Ovary (tissue), 3 donors: Measurements from ENCODE around the gene EIF3M.

ENCODE experiments used
- CTCF ChIP-seq, 3 donors: fragments of 450-650 bp in 2 of 3; fragments of 200-600 bp in 1 of 3; IDR thresholded peaks; one replicate each; pipeline versions ENCODE4 v1.5.1 to v1.8.0; 2016 to 2022; ENCODE audit warnings: antibody characterized with exemption in 3 of 3, mild to moderate bottlenecking in 1 of 3
- EP300 ChIP-seq: sonication (generic); formaldehyde crosslinking; IDR thresholded peaks from one replicate; pipeline ENCODE4 v1.6.1; 2017; ENCODE audit warnings: antibody characterized with exemption
- donor health status: DM: no; HTN: no; CAD: no.

DNA sequence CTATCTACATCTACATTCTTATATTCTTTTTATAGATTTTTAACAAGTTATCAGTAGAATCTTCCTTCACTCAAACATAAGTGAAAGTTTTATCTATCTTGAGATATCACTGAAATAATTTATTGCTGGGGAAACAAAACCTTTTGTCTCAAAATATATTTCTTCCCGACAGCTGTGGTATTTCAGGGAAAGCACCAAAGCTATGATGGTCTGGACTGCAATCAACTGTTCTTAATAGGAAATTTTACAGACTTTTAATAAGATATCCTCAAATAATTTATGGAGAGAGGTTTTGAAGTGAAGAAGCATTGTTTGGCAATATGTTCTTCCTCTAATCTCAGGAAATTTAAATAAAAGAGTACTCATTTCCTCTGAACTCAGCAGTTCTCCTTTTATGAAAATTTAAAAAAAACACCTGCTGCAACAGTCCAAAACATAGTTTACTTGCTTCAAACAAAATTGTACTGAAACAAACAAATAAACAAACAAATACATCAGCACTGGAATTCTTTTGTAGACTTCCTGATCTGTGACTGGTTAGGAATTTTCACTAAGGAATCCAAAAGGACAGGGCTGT, 33.9 kb upstream of the EIF3M start:
- TF ChIP-seq CTCF (IDR thresholded peaks at IDR 0.05) (no peak), EP300 (no peak)
